Sigmoid colon (tissue), 7 donors: Measurements from ENCODE around the gene EFCAB8. TPM values are rescaled to one million over a fixed set of nuclear protein-coding genes. Genes with fewer than 3 reads are reported as not detected.
"Not testable (repeated sequence)": the region's sequence is repeated elsewhere in the genome, so short reads cannot be mapped to it uniquely, and the experiment has no call there.

ENCODE experiments used
- DNase-seq: peaks from one replicate; pipeline ENCODE4 v3.0.0-alpha.2; 2019
- H3K27ac ChIP-seq, 4 donors: fragments of 200-600 bp; sonication (generic); one replicate each; pipeline ENCODE4 v1.5.1; 2016 to 2019; ENCODE audit warnings: mild to moderate bottlenecking in 1 of 4
- H3K27me3 ChIP-seq, 3 donors: fragments of 200-600 bp; sonication (generic); one replicate each; pipeline ENCODE4 v1.5.1; 2019; ENCODE audit warnings: mild to moderate bottlenecking in 1 of 3
- H3K36me3 ChIP-seq, 4 donors: fragments of 200-600 bp; sonication (generic); one replicate each; pipeline ENCODE4 v1.5.1; 2016 to 2019
- H3K4me1 ChIP-seq, 4 donors: fragments of 200-600 bp; sonication (generic); one replicate each; pipeline ENCODE4 v1.5.1; 2017 to 2019
- H3K4me3 ChIP-seq, 4 donors: fragments of 200-600 bp; sonication (generic); one replicate each; pipeline ENCODE4 v1.5.1; 2017 to 2019; ENCODE audit warnings: mild to moderate bottlenecking in 2 of 4, moderate library complexity in 1 of 4
- H3K9me3 ChIP-seq, 4 donors: fragments of 200-600 bp in 3 of 4; sonication (generic) in 3 of 4; one replicate each; pipeline versions ENCODE4 v1.5.1 to v1.6.1; 2013 to 2019
- EP300 ChIP-seq, 4 donors: sonication (generic); formaldehyde crosslinking; IDR thresholded peaks; one replicate each; pipeline ENCODE4 v1.6.1; 2017; ENCODE audit warnings: antibody characterized with exemption in 4 of 4
- POLR2A ChIP-seq, 2 donors: fragments of 450-650 bp; IDR thresholded peaks; one replicate each; pipeline ENCODE4 v1.6.1; 2016; ENCODE audit warnings: antibody characterized with exemption in 2 of 2, mild to moderate bottlenecking in 2 of 2, moderate library complexity in 2 of 2
- POLR2AphosphoS5 ChIP-seq, 4 donors: sonication (generic); formaldehyde crosslinking; IDR thresholded peaks; one replicate each; pipeline ENCODE4 v1.6.1; 2017; ENCODE audit warnings: antibody characterized with exemption in 4 of 4
- WGBS, 2 donors: extraction: QIAGEN DNeasy Blood & Tissue Kit; methylation state at CpG; one replicate each; pipeline ENCODE4 v1.1.7; 2013; 5-methylcytosine and 5-hydroxymethylcytosine counted together
- intact Hi-C: fragments of 100-400 bp; cut with DNase I; formaldehyde crosslinking; loops from one replicate; pipeline ENCODE4 v1.15.1; 2023
- polyA plus RNA-seq, 3 donors: library from polyadenylated mRNA; stranded (reverse); fragments of 200-250 nt; gene quantifications; one replicate each; pipeline ENCODE4 v1.2.3, GENCODE V29; 2013
- total RNA-seq, 4 donors: library from RNA; depleted of rRNA; stranded (reverse); fragments of >200 nt; gene quantifications; one replicate each; pipeline ENCODE4 v1.1.0, GENCODE V29; 2016
- TF ChIP-seq, protein P1 (sequence below), 4 experiments: fragments of 450-650 bp in 3 of 4; fragments of 200-600 bp in 1 of 4; IDR thresholded peaks; one replicate each; pipeline ENCODE4 v1.5.1; 2016 to 2019; ENCODE audit warnings: antibody characterized with exemption in 4 of 4, mild to moderate bottlenecking in 3 of 4, moderate library complexity in 2 of 4
- donor health status: healthy with polysubstance abuse.
- donor health status: Bipolar disorder and iron deficiency.
- donor health status: healthy.

The EFCAB8 gene
- total and polyA plus RNA-seq, 7 donors = 0.06 to 0.83 (median 0.60) TPM; not detected in 3

DNA sequence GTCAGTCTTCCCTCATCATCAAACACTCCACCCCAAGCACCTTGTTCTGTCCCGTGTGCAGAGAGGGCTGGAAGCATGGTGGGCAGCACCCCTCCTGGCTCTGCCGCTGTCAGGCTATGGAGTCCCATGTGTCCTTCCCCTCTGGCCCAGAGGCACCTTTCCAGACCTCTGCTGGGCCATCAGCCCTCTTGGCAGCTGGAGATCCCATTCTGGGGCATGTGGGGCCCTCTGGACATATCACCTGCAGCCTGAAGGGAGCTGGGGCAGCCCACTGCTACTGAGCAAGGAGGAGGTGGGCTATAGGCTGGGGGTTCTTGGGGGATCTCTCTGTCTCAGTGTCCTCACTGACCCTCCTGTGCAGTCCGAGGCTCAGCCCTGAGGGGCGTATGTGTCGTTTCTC is 103.3 kb downstream of the EFCAB8 start:
- Histone ChIP-seq H3K36me3 (no peaks in the 10 kb centered on the region), H3K27me3 (no peaks in the 10 kb centered on the region), H3K27ac (no peak overlapping the region), H3K4me3 (no peak overlapping the region), H3K4me1 (no peaks in the 10 kb centered on the region), H3K9me3 (peaks cover 0 to 6% (median 2%) of the 10 kb centered on the region in 4 donors)
- TF ChIP-seq EP300 (IDR thresholded peaks at IDR 0.05) (no peak), POLR2AphosphoS5 (IDR thresholded peaks at IDR 0.05) (no peak), POLR2A (IDR thresholded peaks at IDR 0.05) (no peak)
- TF ChIP-seq, protein P1, sequence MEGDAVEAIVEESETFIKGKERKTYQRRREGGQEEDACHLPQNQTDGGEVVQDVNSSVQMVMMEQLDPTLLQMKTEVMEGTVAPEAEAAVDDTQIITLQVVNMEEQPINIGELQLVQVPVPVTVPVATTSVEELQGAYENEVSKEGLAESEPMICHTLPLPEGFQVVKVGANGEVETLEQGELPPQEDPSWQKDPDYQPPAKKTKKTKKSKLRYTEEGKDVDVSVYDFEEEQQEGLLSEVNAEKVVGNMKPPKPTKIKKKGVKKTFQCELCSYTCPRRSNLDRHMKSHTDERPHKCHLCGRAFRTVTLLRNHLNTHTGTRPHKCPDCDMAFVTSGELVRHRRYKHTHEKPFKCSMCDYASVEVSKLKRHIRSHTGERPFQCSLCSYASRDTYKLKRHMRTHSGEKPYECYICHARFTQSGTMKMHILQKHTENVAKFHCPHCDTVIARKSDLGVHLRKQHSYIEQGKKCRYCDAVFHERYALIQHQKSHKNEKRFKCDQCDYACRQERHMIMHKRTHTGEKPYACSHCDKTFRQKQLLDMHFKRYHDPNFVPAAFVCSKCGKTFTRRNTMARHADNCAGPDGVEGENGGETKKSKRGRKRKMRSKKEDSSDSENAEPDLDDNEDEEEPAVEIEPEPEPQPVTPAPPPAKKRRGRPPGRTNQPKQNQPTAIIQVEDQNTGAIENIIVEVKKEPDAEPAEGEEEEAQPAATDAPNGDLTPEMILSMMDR (IDR thresholded peaks at IDR 0.05) = no peak
- peak; percentile 22 for DNase-seq
- 77 to 87% methylated on average over 5 of the region's 5 CpGs for WGBS, 2 donors
- intact Hi-C loops = loop anchor here (10.0 kb wide), 1 partner anchor 63 kb away; no protein-coding TSS in a partner anchor

DNA sequence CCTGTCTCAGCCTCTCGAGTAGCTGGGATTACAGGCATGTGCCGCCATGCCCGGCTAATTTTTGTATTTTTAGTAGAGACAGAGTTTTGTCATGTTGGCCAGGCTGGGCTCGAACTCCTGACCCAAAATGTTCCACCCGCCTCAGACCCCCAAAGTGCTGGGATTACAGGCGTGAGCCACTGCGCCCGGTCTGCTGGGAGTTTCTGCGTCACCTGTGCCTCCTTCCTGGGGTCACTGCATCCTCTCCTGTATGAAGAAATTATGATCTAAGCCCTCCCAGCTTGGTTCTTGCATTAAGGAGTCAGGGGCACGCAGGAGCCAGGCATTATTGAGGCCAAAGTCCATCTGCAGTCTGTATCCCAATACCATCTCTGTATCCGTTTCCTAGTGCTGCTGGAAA is 103.9 kb downstream of the EFCAB8 start:
- not testable (repeated sequence) for H3K27ac ChIP-seq, H3K4me3 ChIP-seq, H3K4me1 ChIP-seq, H3K36me3 ChIP-seq, H3K27me3 ChIP-seq, H3K9me3 ChIP-seq
- DNase-seq = peak; percentile 22
- intact Hi-C loops = loop anchor here (10.0 kb wide), 1 partner anchor 62 kb away; no protein-coding TSS in a partner anchor
- WGBS, 2 donors = 66 to 84% methylated on average over 11 of the region's 11 CpGs

DNA sequence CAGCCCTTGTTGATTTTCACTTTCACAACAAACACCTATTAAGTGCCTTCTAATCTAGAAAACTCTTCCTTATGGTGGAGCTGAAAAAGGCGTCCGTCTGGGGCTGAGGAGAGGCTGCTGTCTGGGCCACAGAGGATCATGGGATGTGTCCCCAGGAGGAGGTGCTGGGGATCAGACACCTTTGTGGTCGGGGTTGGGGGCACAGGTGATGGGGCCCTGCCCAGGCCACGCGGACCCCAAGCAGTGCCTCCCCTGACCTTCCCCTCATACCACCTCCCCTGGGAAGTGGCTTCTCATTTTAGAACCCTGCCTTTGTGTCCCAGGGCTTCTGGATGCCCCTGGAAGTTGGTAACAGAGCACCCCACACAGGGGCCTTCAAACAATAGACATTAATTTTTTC is 104.5 kb downstream of the EFCAB8 start:
- TF ChIP-seq EP300 (IDR thresholded peaks at IDR 0.05) = no peak
- TF ChIP-seq POLR2A (IDR thresholded peaks at IDR 0.05) = no peak
- TF ChIP-seq, protein P1 (IDR thresholded peaks at IDR 0.05) = no peak
- no peak for TF ChIP-seq POLR2AphosphoS5 (IDR thresholded peaks at IDR 0.05)
- H3K36me3 ChIP-seq = no peaks in the 10 kb centered on the region
- H3K4me3 ChIP-seq = no peak overlapping the region
- H3K4me1 ChIP-seq = no peaks in the 10 kb centered on the region
- DNase-seq = peak; percentile 36
- no peak overlapping the region for H3K27ac ChIP-seq
- no peaks in the 10 kb centered on the region for H3K9me3 ChIP-seq
- intact Hi-C loops = loop anchor here (10.0 kb wide), 1 partner anchor 62 kb away; no protein-coding TSS in a partner anchor
- 44 to 69% methylated on average over 5 of the region's 5 CpGs for WGBS, 2 donors
- H3K27me3 ChIP-seq = no peaks in the 10 kb centered on the region

DNA sequence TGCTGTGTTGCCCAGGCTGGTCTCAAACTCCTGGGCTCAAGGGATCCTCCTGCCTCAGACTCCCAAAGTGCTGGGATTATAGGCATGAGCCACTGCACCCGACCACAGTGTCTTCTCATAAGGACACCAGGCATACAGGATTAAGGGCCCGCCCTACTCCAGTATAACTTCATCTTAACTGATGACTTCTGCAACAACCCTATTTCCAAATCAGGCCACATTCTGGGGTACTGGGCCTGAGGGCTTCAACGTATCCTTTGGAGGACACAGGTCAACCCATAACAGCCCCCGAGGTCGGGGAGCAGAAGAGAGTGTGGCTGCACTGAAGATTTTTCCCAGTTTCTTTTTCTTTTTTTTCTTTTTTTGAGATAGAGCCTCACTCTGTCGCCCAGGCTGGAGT is 105.9 kb downstream of the EFCAB8 start:
- peak; percentile 41 for DNase-seq
- WGBS, 2 donors = 86 to 90% methylated on average over 6 of the region's 6 CpGs
- Histone ChIP-seq H3K27me3 (no peaks in the 10 kb centered on the region), H3K4me1 (no peaks in the 10 kb centered on the region), H3K9me3 (no peaks in the 10 kb centered on the region), H3K4me3 (no peak overlapping the region), H3K36me3 (no peaks in the 10 kb centered on the region), H3K27ac (no peak overlapping the region)
- intact Hi-C loops = loop anchor here (10.0 kb wide), 1 partner anchor 60 kb away; no protein-coding TSS in a partner anchor
- TF ChIP-seq POLR2A (IDR thresholded peaks at IDR 0.05) = no peak
- TF ChIP-seq, protein P1 (IDR thresholded peaks at IDR 0.05) = no peak
- no peak for TF ChIP-seq EP300 (IDR thresholded peaks at IDR 0.05)

DNA sequence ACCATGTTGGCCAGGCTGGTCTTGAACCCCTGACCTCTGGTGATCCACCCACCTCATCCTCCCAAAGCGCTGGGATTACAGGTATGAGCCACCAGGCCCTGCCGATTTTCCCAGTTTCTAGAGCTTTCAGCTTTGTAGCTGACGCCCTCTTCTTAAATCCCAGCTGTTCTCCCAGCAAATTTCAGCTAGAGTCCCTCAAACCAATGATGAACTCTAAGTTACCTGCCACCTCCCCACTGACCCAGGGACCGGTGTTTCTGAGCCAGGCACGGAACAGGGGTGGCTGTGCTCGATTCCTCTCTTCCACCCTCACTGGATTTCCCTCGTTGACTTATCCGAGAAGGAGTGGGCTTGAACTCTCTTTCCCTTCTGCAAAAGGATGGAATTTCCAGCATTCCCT is 106.4 kb downstream of the EFCAB8 start:
- 79 to 83% methylated on average over 8 of the region's 8 CpGs for WGBS, 2 donors
- DNase-seq = peak; percentile 19
- intact Hi-C loops = loop anchor here (10.0 kb wide), 1 partner anchor 60 kb away; no protein-coding TSS in a partner anchor

More for the DNA sequence above, 106.4 kb downstream of the EFCAB8 start:
- no peak overlapping the region for H3K27ac ChIP-seq
- no peaks in the 10 kb centered on the region for H3K4me1 ChIP-seq
- TF ChIP-seq EP300 (IDR thresholded peaks at IDR 0.05) (no peak), POLR2AphosphoS5 (IDR thresholded peaks at IDR 0.05) (no peak), POLR2A (IDR thresholded peaks at IDR 0.05) (no peak)
- TF ChIP-seq, protein P1 (IDR thresholded peaks at IDR 0.05) = no peak
- H3K4me3 ChIP-seq = no peak overlapping the region
- no peaks in the 10 kb centered on the region for H3K27me3 ChIP-seq
- H3K36me3 ChIP-seq = no peaks in the 10 kb centered on the region
- no peaks in the 10 kb centered on the region for H3K9me3 ChIP-seq
